Stimulated activated CD4-positive, alpha-beta T cell treated with anti-CD3 and anti-CD28 coated beads, Interleukin-1b, Interleukin-23, amount 100 ng/mL, for 24 hours (primary cell): ENCODE data around the gene C19orf67.

Experiments
- DNase-seq, 4 experiments: peaks; one replicate each; pipeline ENCODE4 v3.0.0-alpha.2; 2020; ENCODE audit warnings: low read depth in 4 of 4, low spot score in 1 of 4

Gene C19orf67

GRCh38 chr19:14086098-14086497 lies 515 bp upstream of the C19orf67 start:
- DNase-seq: no peak

- no peak for DNase-seq
Measured at GRCh38 chr19:14082675-14082960, 3.0 kb downstream of the C19orf67 start.

- DNase-seq: peak in 1 of 4 experiments; percentile 14
Measured at GRCh38 chr19:14081797-14082674, 3.5 kb downstream of the C19orf67 start.

GRCh38 chr19:14080887-14081796 lies 4.4 kb downstream of the C19orf67 start:
- DNase-seq: peak; percentile 95 to 98 (median 98)

- DNase-seq: no peak
Measured at GRCh38 chr19:14078411-14078810, 7.2 kb downstream of the C19orf67 start.

GRCh38 chr19:14073925-14074838 lies 11.4 kb downstream of the C19orf67 start:
- DNase-seq: no peak

GRCh38 chr19:14073261-14073924 lies 12.2 kb downstream of the C19orf67 start:
- peak; percentile 55 to 67 (median 60) for DNase-seq

GRCh38 chr19:14072535-14073260 lies 12.9 kb downstream of the C19orf67 start, which contains the start of gene MISP3:
TSS of gene MISP3 (plus strand) at chr19:14072786. CDS start at chr19:14073310, 524 bp downstream.
- DNase-seq: peak in 1 of 4 experiments; percentile 16

- no peak for DNase-seq
Measured at GRCh38 chr19:14070268-14071050, 15.1 kb downstream of the C19orf67 start.

- DNase-seq: no peak
Measured at GRCh38 chr19:14066134-14066533, 19.4 kb downstream of the C19orf67 start.

GRCh38 chr19:14063105-14063504 lies 22.5 kb downstream of the C19orf67 start:
- no peak for DNase-seq

- DNase-seq: no peak
Measured at GRCh38 chr19:14062558-14062855, 23.1 kb downstream of the C19orf67 start.

GRCh38 chr19:14061751-14062557 lies 23.6 kb downstream of the C19orf67 start, which contains the start of gene PALM3:
TSS of gene PALM3 (minus strand) at chr19:14062076. CDS start at chr19:14061980, 96 bp downstream.
- no peak for DNase-seq

- no peak for DNase-seq
Measured at GRCh38 chr19:14061081-14061749, 24.4 kb downstream of the C19orf67 start.

- DNase-seq: no peak
Measured at GRCh38 chr19:14059652-14060155, 25.9 kb downstream of the C19orf67 start.

GRCh38 chr19:14059093-14059480 lies 26.5 kb downstream of the C19orf67 start:
- DNase-seq: peak in 2 of 4 experiments; percentile 37 to 41
